HL-60 (cell line): ENCODE data around the gene RRH.

Experiments
- DNase-seq, 2 experiments: peaks; one replicate each; pipeline ENCODE4 v3.0.0-alpha.2; 2010 to 2020; ENCODE audit warnings: low read depth in 1 of 2, low spot score in 1 of 2
- H3K27ac ChIP-seq: fragments of 250-450 bp; sonication (Bioruptor Pico); replicated peaks from 2 replicates; pipeline ENCODE4 v1.5.1; 2020; ENCODE audit warnings: mild to moderate bottlenecking, moderate library complexity
- H3K27me3 ChIP-seq: fragments of 250-450 bp; sonication (Bioruptor Pico); 2 replicates; pipeline ENCODE4 v1.5.1; 2021; ENCODE audit warnings: mild to moderate bottlenecking, moderate library complexity; ENCODE audit not compliant: insufficient read depth, poor library complexity, severe bottlenecking
- H3K4me3 ChIP-seq: replicated peaks from 2 replicates; pipeline ENCODE4 v1.5.1; 2011; ENCODE audit warnings: mild to moderate bottlenecking, control low read depth, low read length; ENCODE audit not compliant: insufficient read depth
- CTCF ChIP-seq: IDR thresholded peaks from one replicate; pipeline ENCODE4 v1.5.1; 2011; ENCODE audit warnings: low read length, control low read depth, inconsistent platforms; ENCODE audit not compliant: insufficient read depth
- GABPA ChIP-seq: IDR thresholded peaks from 2 replicates; pipeline ENCODE4 v1.6.1; 2012; ENCODE audit warnings: low read depth
- POLR2AphosphoS5 ChIP-seq: IDR thresholded peaks from 2 replicates; pipeline ENCODE4 v1.6.1; 2012; ENCODE audit warnings: low read depth
- REST ChIP-seq: IDR thresholded peaks from 2 replicates; pipeline ENCODE4 v1.6.1; 2012; ENCODE audit warnings: low read depth; ENCODE audit not compliant: insufficient replicate concordance
- SPI1 ChIP-seq: IDR thresholded peaks from 2 replicates; pipeline ENCODE4 v1.6.1; 2012; ENCODE audit warnings: low read depth, mild to moderate bottlenecking, borderline replicate concordance

Gene RRH

GRCh38 chr4:109795059-109795458 is 32.7 kb upstream of the RRH start:
- Histone ChIP-seq H3K27ac (no peak overlapping the region), H3K4me3 (no peak overlapping the region), H3K27me3 (no peaks in the 10 kb centered on the region)
- TF ChIP-seq GABPA = no peak
- no peak for TF ChIP-seq POLR2AphosphoS5
- TF ChIP-seq SPI1 = no peak
- TF ChIP-seq CTCF = no peak
- no peak for TF ChIP-seq REST
- DNase-seq = no peak

DNA sequence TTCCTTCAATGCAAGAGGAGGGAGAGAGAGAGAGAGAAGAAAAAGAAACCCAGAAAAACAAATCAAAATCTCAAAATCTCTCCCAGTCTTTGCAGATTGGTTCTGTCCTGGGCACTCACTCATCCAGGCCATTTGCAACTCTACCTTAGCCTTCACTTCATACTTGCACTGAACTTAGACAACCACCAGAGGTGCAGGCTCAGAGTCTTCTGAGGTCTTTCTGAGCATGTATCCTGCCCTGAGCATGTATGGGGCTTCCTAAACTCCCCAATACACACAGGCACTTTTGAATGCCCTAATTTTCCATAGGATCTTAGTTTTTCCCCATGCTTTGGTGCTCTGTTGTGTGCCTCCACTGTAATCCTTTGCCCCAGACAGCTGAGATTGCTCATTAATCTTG is 28.9 kb upstream of the RRH start:
- Histone ChIP-seq H3K27ac (no peak overlapping the region), H3K4me3 (no peak overlapping the region), H3K27me3 (no peaks in the 10 kb centered on the region)
- no peak for DNase-seq
- TF ChIP-seq POLR2AphosphoS5 = no peak
- no peak for TF ChIP-seq SPI1
- no peak for TF ChIP-seq GABPA
- no peak for TF ChIP-seq REST
- TF ChIP-seq CTCF = no peak

DNA sequence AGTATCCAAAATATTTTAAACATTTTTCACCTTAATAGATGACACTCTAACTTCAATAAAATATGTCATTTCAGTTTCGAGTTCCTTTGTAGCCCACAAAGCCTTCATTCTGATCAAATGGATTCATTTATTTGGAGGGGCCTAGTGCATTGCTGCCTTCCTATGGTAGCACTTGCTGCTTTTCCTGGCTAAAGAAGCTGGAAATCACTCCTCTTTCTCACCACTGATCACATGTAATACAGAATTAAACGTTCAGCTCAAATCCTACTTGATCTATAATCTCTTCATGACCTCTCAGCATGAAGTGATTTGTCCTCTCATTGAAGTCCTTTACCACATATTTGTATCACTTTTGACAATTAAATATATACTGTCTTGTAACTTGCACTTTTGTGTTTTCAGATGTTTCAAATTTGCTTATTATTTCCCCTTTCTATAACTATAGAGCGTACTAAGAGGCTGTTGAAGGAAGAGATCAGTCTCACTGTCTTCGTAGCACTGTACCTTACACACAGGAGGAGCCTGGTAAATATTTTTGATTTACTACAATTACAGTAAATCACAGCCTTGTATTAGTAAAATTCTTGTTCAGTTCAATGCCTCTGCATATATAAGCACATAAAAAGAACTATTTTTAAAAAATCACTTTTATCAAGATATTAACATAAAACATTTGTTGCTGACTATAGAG is 26.5 kb upstream of the RRH start:
- DNase-seq = no peak
- Histone ChIP-seq H3K27ac (no peak overlapping the region), H3K27me3 (no peaks in the 10 kb centered on the region), H3K4me3 (no peak overlapping the region)
- TF ChIP-seq REST (no peak), GABPA (no peak), SPI1 (no peak), CTCF (no peak), POLR2AphosphoS5 (no peak)
